Renal cortical epithelial cell (primary cell): Measurements from ENCODE around the gene TNXB. TPM values are rescaled to one million over a fixed set of nuclear protein-coding genes. Genes with fewer than 3 reads are reported as not detected.
"Not testable (repeated sequence)": the region's sequence is repeated elsewhere in the genome, so short reads cannot be mapped to it uniquely, and the experiment has no call there.

Experiments used
- DNase-seq: peaks from one replicate; pipeline ENCODE4 v3.0.0-alpha.2; 2011; ENCODE audit warnings: low read depth
- total RNA-seq: library from RNA; depleted of rRNA; stranded (reverse); fragments of >200 nt; gene quantifications from 2 replicates; pipeline ENCODE4 v1.2.3, GENCODE V29; 2014

TNXB gene
- total RNA-seq, 1 donor from 2014 or later: 0.75 TPM

GRCh38 chr6:32144238-32144637 is 35.1 kb upstream of the TNXB start:
- DNase-seq: not testable (repeated sequence)

- DNase-seq: no peak
These were observed 31.4 kb upstream of the TNXB start for GRCh38 chr6:32140420-32141046.

- no peak for DNase-seq
These were observed 30.5 kb upstream of the TNXB start for GRCh38 chr6:32139590-32139989.

- DNase-seq: no peak
These were observed 28.3 kb upstream of the TNXB start for GRCh38 chr6:32137454-32137853.

GRCh38 chr6:32133786-32134185 is 24.6 kb upstream of the TNXB start:
- no peak for DNase-seq

GRCh38 chr6:32132110-32132509 is 23.0 kb upstream of the TNXB start:
- no peak for DNase-seq

- DNase-seq: no peak
These were observed 22.4 kb upstream of the TNXB start for GRCh38 chr6:32131439-32131948.

- no peak for DNase-seq
These were observed 20.4 kb upstream of the TNXB start for GRCh38 chr6:32129297-32130088.

- DNase-seq: no peak
These were observed 19.7 kb upstream of the TNXB start for GRCh38 chr6:32128751-32129296.

- peak; percentile 99 for DNase-seq
These were observed 18.8 kb upstream of the TNXB start, which contains the start of gene ATF6B for GRCh38 chr6:32127717-32128592. ATF6B (minus strand) TSS chr6:32128246; CDS start chr6:32128207, 39 bp downstream.

GRCh38 chr6:32127409-32127716 is 18.2 kb upstream of the TNXB start:
- no peak for DNase-seq

GRCh38 chr6:32126880-32127279 is 17.7 kb upstream of the TNXB start:
- DNase-seq: no peak

GRCh38 chr6:32123681-32124080 is 14.5 kb upstream of the TNXB start:
- no peak for DNase-seq

GRCh38 chr6:32120573-32121059 is 11.5 kb upstream of the TNXB start:
- DNase-seq: no peak

GRCh38 chr6:32118782-32119628 is 9.9 kb upstream of the TNXB start:
- peak; percentile 75 for DNase-seq

GRCh38 chr6:32117461-32117860 is 8.3 kb upstream of the TNXB start:
- no peak for DNase-seq

GRCh38 chr6:32116674-32117073 is 7.5 kb upstream of the TNXB start:
- DNase-seq: no peak

- DNase-seq: no peak
These were observed 6.5 kb upstream of the TNXB start for GRCh38 chr6:32115623-32116022.

GRCh38 chr6:32114796-32115195 is 5.7 kb upstream of the TNXB start:
- DNase-seq: no peak

- peak; percentile 87 for DNase-seq
These were observed 4.5 kb upstream of the TNXB start for GRCh38 chr6:32113386-32114352.
